Nephron progenitor cell (in vitro differentiated cells): ENCODE data around the gene RGSL1.

ENCODE experiments used
- DNase-seq: peaks from one replicate; pipeline ENCODE4 v3.0.0; 2021
- H3K27ac Mint-ChIP-seq: 2 replicates; pipeline ENCODE4 v1.8.0; 2021; ENCODE audit warnings: mild to moderate bottlenecking, moderate library complexity, mixed read lengths
- H3K27me3 Mint-ChIP-seq: 2 replicates; pipeline ENCODE4 v1.8.0; 2021; ENCODE audit warnings: mild to moderate bottlenecking, low read depth, mixed read lengths; ENCODE audit not compliant: poor library complexity
- H3K36me3 Mint-ChIP-seq: 2 replicates; pipeline ENCODE4 v1.8.0; 2021; ENCODE audit warnings: low read depth, mixed read lengths
- H3K4me1 Mint-ChIP-seq: 2 replicates; pipeline ENCODE4 v1.8.0; 2021; ENCODE audit warnings: mixed read lengths
- H3K4me3 Mint-ChIP-seq: 2 replicates; pipeline ENCODE4 v1.8.0; 2021; ENCODE audit warnings: mild to moderate bottlenecking, moderate library complexity, mixed read lengths
- H3K9me3 Mint-ChIP-seq: 2 replicates; pipeline ENCODE4 v1.8.0; 2021; ENCODE audit warnings: mild to moderate bottlenecking, moderate library complexity, mixed read lengths
- CTCF ChIP-seq: fragments of 200-600 bp; sonication (generic); IDR thresholded peaks from 2 replicates; pipeline ENCODE4 v1.5.0; 2021; ENCODE audit warnings: antibody characterized with exemption

The RGSL1 gene

GRCh38 chr1:182407724-182408123, 42.2 kb upstream of the RGSL1 start:
- Mint-ChIP-seq H3K27me3 (no peaks in the 10 kb centered on the region), H3K27ac (no peak overlapping the region), H3K4me1 (peaks cover 23% of the 10 kb centered on the region), H3K36me3 (no peaks in the 10 kb centered on the region), H3K4me3 (no peak overlapping the region), H3K9me3 (peaks cover 24% of the 10 kb centered on the region)
- no peak for TF ChIP-seq CTCF
- no peak for DNase-seq

DNA sequence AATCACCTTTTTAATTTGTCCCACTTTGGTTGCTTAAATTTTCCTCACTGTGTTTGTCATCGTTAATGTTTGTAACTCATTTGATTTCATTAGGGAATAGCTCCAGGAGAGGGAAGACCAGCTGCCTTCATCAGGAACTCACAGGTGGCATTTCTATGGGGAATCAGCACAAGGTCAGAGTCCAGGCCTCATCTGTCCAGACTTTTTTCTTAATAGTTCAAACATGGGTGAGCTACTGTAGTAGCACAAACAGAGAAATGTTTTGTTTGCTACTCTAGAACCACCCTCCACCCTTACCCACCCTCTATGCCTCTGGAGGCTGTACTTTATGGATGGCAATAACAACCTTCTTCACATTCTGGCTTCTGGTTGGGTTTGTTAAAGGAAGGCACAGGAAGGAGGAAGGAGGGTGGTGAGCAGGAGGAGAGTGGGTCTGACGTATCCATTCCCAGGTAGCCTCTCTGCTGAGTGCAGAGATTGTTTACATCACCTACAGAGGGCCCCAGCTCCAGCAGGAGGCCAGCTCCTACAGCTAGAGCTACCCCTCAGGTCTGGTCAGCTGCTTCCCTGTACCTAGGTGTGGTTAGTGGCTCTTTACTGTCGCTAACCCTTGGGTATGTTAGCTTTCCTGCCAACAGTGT, 41.4 kb upstream of the RGSL1 start:
- H3K27me3 Mint-ChIP-seq, result no peaks in the 10 kb centered on the region
- H3K9me3 Mint-ChIP-seq, result peaks cover 24% of the 10 kb centered on the region
- H3K36me3 Mint-ChIP-seq, result no peaks in the 10 kb centered on the region
- no peak overlapping the region for H3K27ac Mint-ChIP-seq
- no peak for TF ChIP-seq CTCF
- H3K4me1 Mint-ChIP-seq, result peaks cover 23% of the 10 kb centered on the region
- no peak overlapping the region for H3K4me3 Mint-ChIP-seq
- no peak for DNase-seq

- Mint-ChIP-seq H3K9me3 (peaks cover 14% of the 10 kb centered on the region), H3K4me1 (peaks cover 25% of the 10 kb centered on the region), H3K27me3 (no peaks in the 10 kb centered on the region), H3K4me3 (no peak overlapping the region), H3K36me3 (no peaks in the 10 kb centered on the region), H3K27ac (no peak overlapping the region)
- no peak for TF ChIP-seq CTCF
- no peak for DNase-seq
Measured at GRCh38 chr1:182410138-182410537, 39.8 kb upstream of the RGSL1 start.

- Mint-ChIP-seq H3K36me3 (no peaks in the 10 kb centered on the region), H3K27me3 (peaks cover 2% of the 10 kb centered on the region), H3K4me3 (no peak overlapping the region), H3K9me3 (peaks cover 8% of the 10 kb centered on the region), H3K27ac (no peak overlapping the region), H3K4me1 (peaks cover 31% of the 10 kb centered on the region)
- DNase-seq, result no peak
- no peak for TF ChIP-seq CTCF
Measured at GRCh38 chr1:182410620-182411273, 39.2 kb upstream of the RGSL1 start.

- no peak overlapping the region for H3K27ac Mint-ChIP-seq
- no peak for TF ChIP-seq CTCF
Measured at GRCh38 chr1:182413486-182413885, 36.5 kb upstream of the RGSL1 start.

GRCh38 chr1:182413969-182414368, 36.0 kb upstream of the RGSL1 start:
- Mint-ChIP-seq H3K27me3 (peaks cover 3% of the 10 kb centered on the region), H3K27ac (no peak overlapping the region), H3K4me1 (peaks cover 37% of the 10 kb centered on the region), H3K36me3 (no peaks in the 10 kb centered on the region), H3K4me3 (no peak overlapping the region), H3K9me3 (no peaks in the 10 kb centered on the region)
- no peak for TF ChIP-seq CTCF
- no peak for DNase-seq

More at GRCh38 chr1:182413486-182413885, 36.5 kb upstream of the RGSL1 start:
- no peaks in the 10 kb centered on the region for H3K36me3 Mint-ChIP-seq
- H3K4me3 Mint-ChIP-seq, result no peak overlapping the region
- peaks cover 37% of the 10 kb centered on the region for H3K4me1 Mint-ChIP-seq
- peaks cover 3% of the 10 kb centered on the region for H3K27me3 Mint-ChIP-seq
- no peak for DNase-seq
- H3K9me3 Mint-ChIP-seq, result no peaks in the 10 kb centered on the region
